Mucosa of rectum (tissue), 2 donors: ENCODE measurements around the gene STRN3.
"Not testable (repeated sequence)": the region's sequence is repeated elsewhere in the genome, so short reads cannot be mapped to it uniquely, and the experiment has no call there.

Experiments
- H3K27ac ChIP-seq, 2 donors: one replicate each; pipeline ENCODE4 v1.7.0; 2013; ENCODE audit warnings: inconsistent platforms in 2 of 2, low read depth in 2 of 2, low read length in 2 of 2
- H3K27me3 ChIP-seq, 2 donors: one replicate each; pipeline ENCODE4 v1.7.0; 2013; ENCODE audit warnings: low read length in 2 of 2; ENCODE audit not compliant: control insufficient read depth in 2 of 2, insufficient read depth in 2 of 2
- H3K36me3 ChIP-seq, 2 donors: one replicate each; pipeline ENCODE4 v1.7.0; 2013; ENCODE audit warnings: low read length in 2 of 2; ENCODE audit not compliant: control insufficient read depth in 2 of 2, insufficient read depth in 2 of 2
- H3K4me1 ChIP-seq, 2 donors: one replicate each; pipeline ENCODE4 v1.7.0; 2013; ENCODE audit warnings: low read length in 2 of 2, mild to moderate bottlenecking in 1 of 2; ENCODE audit not compliant: control insufficient read depth in 2 of 2, insufficient read depth in 2 of 2
- H3K4me3 ChIP-seq, 2 donors: one replicate each; pipeline ENCODE4 v1.7.0; 2013; ENCODE audit warnings: low read length in 2 of 2
- H3K9ac ChIP-seq, 2 donors: one replicate each; pipeline ENCODE4 v1.7.0; 2013; ENCODE audit warnings: low read length in 2 of 2, low read depth in 1 of 2, mild to moderate bottlenecking in 1 of 2
- H3K9me3 ChIP-seq, 2 donors: one replicate each; pipeline ENCODE4 v1.7.0; 2013; ENCODE audit warnings: low read length in 2 of 2; ENCODE audit not compliant: control insufficient read depth in 2 of 2
- donor health status: healthy.
- donor health status: Normal muscosa, but diverticular disease.

Gene STRN3

GRCh38 chr14:31057035-31057434 lies 30.9 kb upstream of the STRN3 start:
- no peak overlapping the region for H3K9ac ChIP-seq
- no peak overlapping the region for H3K4me3 ChIP-seq
- no peaks in the 10 kb centered on the region for H3K27me3 ChIP-seq
- no peak overlapping the region for H3K27ac ChIP-seq
- H3K4me1 ChIP-seq = peaks cover 0 to 3% of the 10 kb centered on the region in 2 donors
- no peaks in the 10 kb centered on the region for H3K36me3 ChIP-seq
- H3K9me3 ChIP-seq = no peaks in the 10 kb centered on the region

GRCh38 chr14:31052905-31053586 lies 26.9 kb upstream of the STRN3 start:
- not testable (repeated sequence) for H3K4me1 ChIP-seq, H3K9me3 ChIP-seq, H3K36me3 ChIP-seq, H3K27me3 ChIP-seq, H3K9ac ChIP-seq, H3K27ac ChIP-seq, H3K4me3 ChIP-seq

- no peak overlapping the region for H3K4me3 ChIP-seq
- H3K36me3 ChIP-seq = no peaks in the 10 kb centered on the region
- H3K27ac ChIP-seq = no peak overlapping the region
- H3K9ac ChIP-seq = no peak overlapping the region
- no peaks in the 10 kb centered on the region for H3K27me3 ChIP-seq
- H3K9me3 ChIP-seq = no peaks in the 10 kb centered on the region
- no peaks in the 10 kb centered on the region for H3K4me1 ChIP-seq
Observed at GRCh38 chr14:31051511-31051910, 25.3 kb upstream of the STRN3 start.

- no peaks in the 10 kb centered on the region for H3K27me3 ChIP-seq
- no peak overlapping the region for H3K27ac ChIP-seq
- H3K36me3 ChIP-seq = no peaks in the 10 kb centered on the region
Observed at GRCh38 chr14:31051023-31051422, 24.8 kb upstream of the STRN3 start.

GRCh38 chr14:31047503-31047902 lies 21.3 kb upstream of the STRN3 start:
- Histone ChIP-seq H3K36me3 (no peaks in the 10 kb centered on the region), H3K4me3 (no peak overlapping the region), H3K4me1 (no peaks in the 10 kb centered on the region), H3K27ac (no peak overlapping the region), H3K9ac (no peak overlapping the region), H3K27me3 (no peaks in the 10 kb centered on the region), H3K9me3 (no peaks in the 10 kb centered on the region)

More at GRCh38 chr14:31051023-31051422, 24.8 kb upstream of the STRN3 start:
- Histone ChIP-seq H3K9ac (no peak overlapping the region), H3K4me1 (no peaks in the 10 kb centered on the region), H3K9me3 (no peaks in the 10 kb centered on the region), H3K4me3 (no peak overlapping the region)

- Histone ChIP-seq H3K9me3 (no peaks in the 10 kb centered on the region), H3K36me3 (no peaks in the 10 kb centered on the region), H3K9ac (no peak overlapping the region), H3K4me3 (no peak overlapping the region), H3K27me3 (no peaks in the 10 kb centered on the region), H3K4me1 (no peaks in the 10 kb centered on the region), H3K27ac (no peak overlapping the region)
Observed at GRCh38 chr14:31045501-31046080, 19.4 kb upstream of the STRN3 start.

GRCh38 chr14:31043379-31043778 lies 17.2 kb upstream of the STRN3 start:
- H3K4me3 ChIP-seq = no peak overlapping the region
- no peaks in the 10 kb centered on the region for H3K36me3 ChIP-seq
- H3K27me3 ChIP-seq = no peaks in the 10 kb centered on the region
- H3K4me1 ChIP-seq = peaks cover 0 to 1% of the 10 kb centered on the region in 2 donors
- no peak overlapping the region for H3K9ac ChIP-seq
- no peaks in the 10 kb centered on the region for H3K9me3 ChIP-seq
- H3K27ac ChIP-seq = no peak overlapping the region

GRCh38 chr14:31042893-31043292 lies 16.7 kb upstream of the STRN3 start:
- not testable (repeated sequence) for H3K9ac ChIP-seq, H3K4me3 ChIP-seq, H3K9me3 ChIP-seq, H3K4me1 ChIP-seq, H3K27me3 ChIP-seq, H3K27ac ChIP-seq, H3K36me3 ChIP-seq

- Histone ChIP-seq H3K27ac (no peak overlapping the region), H3K9ac (no peak overlapping the region), H3K4me3 (no peak overlapping the region), H3K4me1 (peaks cover 0 to 3% of the 10 kb centered on the region in 2 donors), H3K9me3 (no peaks in the 10 kb centered on the region), H3K36me3 (no peaks in the 10 kb centered on the region), H3K27me3 (no peaks in the 10 kb centered on the region)
Observed at GRCh38 chr14:31042300-31042699, 16.1 kb upstream of the STRN3 start.

- Histone ChIP-seq H3K27me3 (no peaks in the 10 kb centered on the region), H3K9ac (no peak overlapping the region), H3K9me3 (no peaks in the 10 kb centered on the region), H3K4me1 (peaks cover 0 to 3% of the 10 kb centered on the region in 2 donors), H3K4me3 (no peak overlapping the region), H3K27ac (no peak overlapping the region), H3K36me3 (no peaks in the 10 kb centered on the region)
Observed at GRCh38 chr14:31038521-31039166, 12.5 kb upstream of the STRN3 start.
